GM21360 (cell line): ENCODE measurements around the gene DNAJC2.
A peak's percentile ranks its signal among the peaks of the same experiment; 100 is the strongest.

Experiments used
- ATAC-seq: cut with Tn5 transposase; IDR thresholded peaks from one replicate; pipeline ENCODE4 v1.9.1; 2021; ENCODE audit warnings: mild to moderate bottlenecking, moderate library complexity; ENCODE audit not compliant: unreplicated experiment

The DNAJC2 gene

GRCh38 chr7:103344453-103345149, at the start of gene DNAJC2:
Gene DNAJC2 (minus strand): TSS chr7:103344767. CDS start chr7:103344622, 145 bp downstream.
- ATAC-seq, result peak; percentile 75

GRCh38 chr7:103391976-103392375, 47.4 kb upstream of the DNAJC2 start:
- no peak for ATAC-seq

- ATAC-seq, result no peak
Measured at GRCh38 chr7:103391150-103391549, 46.6 kb upstream of the DNAJC2 start.

GRCh38 chr7:103389263-103389662, 44.7 kb upstream of the DNAJC2 start:
- ATAC-seq, result no peak

GRCh38 chr7:103388469-103389140, 44.0 kb upstream of the DNAJC2 start:
- ATAC-seq, result no peak

GRCh38 chr7:103387242-103387641, 42.7 kb upstream of the DNAJC2 start:
- no peak for ATAC-seq

- no peak for ATAC-seq
Measured at GRCh38 chr7:103382032-103382402, 37.5 kb upstream of the DNAJC2 start.

GRCh38 chr7:103381280-103382031, 36.9 kb upstream of the DNAJC2 start:
- ATAC-seq, result no peak

- no peak for ATAC-seq
Measured at GRCh38 chr7:103380395-103381191, 36.0 kb upstream of the DNAJC2 start.

GRCh38 chr7:103379270-103379975, 34.9 kb upstream of the DNAJC2 start:
- ATAC-seq, result no peak

GRCh38 chr7:103373866-103374643, 29.5 kb upstream of the DNAJC2 start:
- no peak for ATAC-seq

- ATAC-seq, result no peak
Measured at GRCh38 chr7:103369432-103369831, 24.9 kb upstream of the DNAJC2 start.

GRCh38 chr7:103349805-103350204, 5.2 kb upstream of the DNAJC2 start:
- ATAC-seq, result no peak

GRCh38 chr7:103348959-103349358, 4.4 kb upstream of the DNAJC2 start:
- no peak for ATAC-seq

GRCh38 chr7:103348452-103348851, 3.9 kb upstream of the DNAJC2 start:
- no peak for ATAC-seq

GRCh38 chr7:103347507-103348267, 3.1 kb upstream of the DNAJC2 start, which contains the start of gene PSMC2:
Gene PSMC2 (plus strand): TSS chr7:103347643. CDS start chr7:103347712, 69 bp downstream.
- peak; percentile 60 for ATAC-seq

- ATAC-seq, result no peak
Measured at GRCh38 chr7:103346396-103346795, 1.8 kb upstream of the DNAJC2 start.

- ATAC-seq, result peak; percentile 2
Measured at GRCh38 chr7:103343758-103344452, 662 bp downstream of the DNAJC2 start.
